MG63 (cell line): ENCODE measurements around the gene ATP5F1A. TPM values are rescaled to one million over a fixed set of nuclear protein-coding genes. Genes with fewer than 3 reads are reported as not detected.
"Not testable (repeated sequence)": the region's sequence is repeated elsewhere in the genome, so short reads cannot be mapped to it uniquely, and the experiment has no call there.

ENCODE experiments used
- DNase-seq: peaks from one replicate; pipeline ENCODE4 v3.0.0-alpha.2; 2020
- H3K27me3 ChIP-seq: fragments of 250-450 bp; sonication (Bioruptor Pico); 2 replicates; pipeline ENCODE4 v1.5.1; 2020; ENCODE audit warnings: mild to moderate bottlenecking, moderate library complexity
- H3K36me3 ChIP-seq: fragments of 250-450 bp; sonication (Bioruptor Pico); 2 replicates; pipeline ENCODE4 v1.5.1; 2020; ENCODE audit warnings: mild to moderate bottlenecking, moderate library complexity
- H3K4me3 ChIP-seq: fragments of 250-450 bp; sonication (Bioruptor Pico); 2 replicates; pipeline ENCODE4 v1.5.1; 2020; ENCODE audit warnings: mild to moderate bottlenecking, moderate library complexity
- H3K9me3 ChIP-seq: fragments of 250-450 bp; sonication (Bioruptor Pico); 2 replicates; pipeline ENCODE4 v1.5.1; 2020; ENCODE audit warnings: mild to moderate bottlenecking, moderate library complexity
- total RNA-seq: library from RNA; depleted of rRNA; stranded (reverse); fragments of >200 nt; shearing (Covaris generic); gene quantifications from 2 replicates; pipeline ENCODE4 v1.2.3, GENCODE V29; 2014; ENCODE audit warnings: low replicate concordance

ATP5F1A gene
- total RNA-seq, 1 experiment from 2014 or later, result 465 TPM

DNA sequence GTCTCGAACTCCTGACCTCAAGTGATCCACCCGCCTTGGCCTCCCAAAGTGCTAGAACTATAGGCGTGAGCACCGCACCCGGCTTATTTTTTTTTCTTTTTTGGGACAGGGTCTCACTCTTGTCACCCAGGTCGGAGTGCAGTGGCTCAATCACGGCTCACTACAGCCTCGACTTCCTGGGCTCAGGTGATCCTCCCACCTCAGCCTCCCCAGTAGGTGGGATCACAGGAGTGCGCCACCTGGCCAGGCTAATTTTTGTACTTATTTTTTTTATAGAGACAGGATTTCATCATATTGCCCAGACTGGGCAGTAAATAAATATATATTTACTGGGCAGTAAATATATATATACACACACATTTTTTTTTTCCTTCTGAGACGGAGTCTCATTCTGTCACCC, 2.6 kb downstream of the ATP5F1A start:
- no peak for DNase-seq
- H3K9me3 ChIP-seq, result no peaks in the 10 kb centered on the region
- H3K27me3 ChIP-seq, result no peaks in the 10 kb centered on the region
- no peak overlapping the region for H3K4me3 ChIP-seq
- H3K36me3 ChIP-seq, result peaks cover 61% of the 10 kb centered on the region

DNA sequence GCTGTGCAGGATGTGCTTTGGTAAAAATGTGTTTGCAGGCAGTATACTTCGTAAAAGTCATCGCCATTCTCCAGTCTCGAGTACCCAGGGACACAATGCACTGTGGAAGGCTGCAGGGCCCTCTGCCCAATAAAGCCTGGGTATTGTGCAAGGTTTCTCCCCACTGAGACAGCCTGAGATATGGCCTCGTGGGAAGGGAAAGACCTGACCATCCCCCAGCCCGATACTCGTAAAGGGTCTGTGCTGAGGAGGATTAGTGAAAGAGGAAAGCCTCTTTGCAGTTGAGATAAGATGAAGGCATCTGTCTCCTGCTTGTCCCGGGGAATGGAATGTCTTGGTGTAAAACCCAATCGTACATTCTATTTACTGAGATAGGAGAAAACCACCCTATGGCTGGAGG, 9.6 kb downstream of the ATP5F1A start:
- H3K36me3 ChIP-seq, result peaks cover 96% of the 10 kb centered on the region
- DNase-seq, H3K4me3 ChIP-seq, H3K9me3 ChIP-seq, H3K27me3 ChIP-seq: not testable (repeated sequence)

DNA sequence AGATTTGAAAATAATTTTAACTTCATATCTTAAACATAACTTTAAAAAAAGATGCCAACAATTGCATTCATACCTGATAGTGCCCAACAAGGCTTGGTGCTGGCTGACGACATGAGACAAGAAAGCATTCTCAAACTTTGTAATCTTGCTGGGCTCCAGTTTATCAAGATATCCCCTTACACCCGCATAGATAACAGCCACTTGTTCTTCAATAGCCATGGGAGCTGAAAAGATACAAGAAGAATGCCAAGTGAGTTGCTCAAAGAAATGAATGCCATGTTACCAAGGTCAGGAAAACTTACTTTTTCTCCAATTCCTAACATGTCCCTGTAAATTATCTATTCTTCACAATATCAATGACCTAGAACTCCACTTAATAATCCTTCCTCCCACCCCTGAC, 13.7 kb downstream of the ATP5F1A start:
- peaks cover 91% of the 10 kb centered on the region for H3K36me3 ChIP-seq
- no peak for DNase-seq
- no peaks in the 10 kb centered on the region for H3K27me3 ChIP-seq
- H3K9me3 ChIP-seq, result no peaks in the 10 kb centered on the region
- no peak overlapping the region for H3K4me3 ChIP-seq

DNA sequence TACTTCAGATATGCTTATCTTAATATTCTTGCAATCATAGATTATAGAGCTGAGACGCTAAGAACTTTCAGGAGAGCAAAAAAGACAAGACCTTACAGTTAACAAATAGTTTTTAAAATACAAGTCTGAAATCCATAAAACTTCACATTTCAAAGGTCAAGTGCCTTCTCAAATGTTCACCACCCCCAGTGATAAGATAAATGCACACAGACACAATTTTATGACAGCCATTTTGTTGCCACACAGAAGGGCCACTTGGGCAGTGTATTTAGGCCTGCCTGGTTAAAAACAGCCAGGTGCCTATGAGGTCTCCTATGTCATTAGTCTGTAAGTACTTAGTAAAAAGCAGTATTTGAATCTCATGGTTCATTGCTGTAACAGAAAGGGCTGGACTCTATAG, 17.9 kb downstream of the ATP5F1A start:
- DNase-seq, result no peak
- no peak overlapping the region for H3K4me3 ChIP-seq
- no peaks in the 10 kb centered on the region for H3K9me3 ChIP-seq
- no peaks in the 10 kb centered on the region for H3K27me3 ChIP-seq
- peaks cover 67% of the 10 kb centered on the region for H3K36me3 ChIP-seq

DNA sequence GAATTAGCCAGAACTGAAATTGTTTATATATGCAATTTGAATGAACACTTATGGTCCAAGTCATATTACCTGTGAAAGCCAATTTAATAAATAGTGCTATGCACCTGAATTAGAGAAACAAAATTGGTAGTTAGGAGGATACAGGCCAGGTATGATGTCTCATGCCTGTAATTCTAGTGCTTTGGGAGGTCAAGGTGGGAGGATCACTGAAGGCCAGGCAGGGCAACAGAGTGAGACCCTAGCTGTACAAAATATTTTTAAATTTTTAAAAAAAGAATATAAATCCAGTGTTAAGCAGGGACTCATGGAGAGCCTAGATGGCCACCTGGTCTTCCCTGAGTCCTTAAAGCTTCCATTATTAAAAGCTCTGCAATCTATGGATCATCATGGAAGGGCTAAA, 18.8 kb downstream of the ATP5F1A start:
- Histone ChIP-seq H3K9me3 (no peaks in the 10 kb centered on the region), H3K4me3 (no peak overlapping the region), H3K27me3 (no peaks in the 10 kb centered on the region), H3K36me3 (peaks cover 59% of the 10 kb centered on the region)
- no peak for DNase-seq

DNA sequence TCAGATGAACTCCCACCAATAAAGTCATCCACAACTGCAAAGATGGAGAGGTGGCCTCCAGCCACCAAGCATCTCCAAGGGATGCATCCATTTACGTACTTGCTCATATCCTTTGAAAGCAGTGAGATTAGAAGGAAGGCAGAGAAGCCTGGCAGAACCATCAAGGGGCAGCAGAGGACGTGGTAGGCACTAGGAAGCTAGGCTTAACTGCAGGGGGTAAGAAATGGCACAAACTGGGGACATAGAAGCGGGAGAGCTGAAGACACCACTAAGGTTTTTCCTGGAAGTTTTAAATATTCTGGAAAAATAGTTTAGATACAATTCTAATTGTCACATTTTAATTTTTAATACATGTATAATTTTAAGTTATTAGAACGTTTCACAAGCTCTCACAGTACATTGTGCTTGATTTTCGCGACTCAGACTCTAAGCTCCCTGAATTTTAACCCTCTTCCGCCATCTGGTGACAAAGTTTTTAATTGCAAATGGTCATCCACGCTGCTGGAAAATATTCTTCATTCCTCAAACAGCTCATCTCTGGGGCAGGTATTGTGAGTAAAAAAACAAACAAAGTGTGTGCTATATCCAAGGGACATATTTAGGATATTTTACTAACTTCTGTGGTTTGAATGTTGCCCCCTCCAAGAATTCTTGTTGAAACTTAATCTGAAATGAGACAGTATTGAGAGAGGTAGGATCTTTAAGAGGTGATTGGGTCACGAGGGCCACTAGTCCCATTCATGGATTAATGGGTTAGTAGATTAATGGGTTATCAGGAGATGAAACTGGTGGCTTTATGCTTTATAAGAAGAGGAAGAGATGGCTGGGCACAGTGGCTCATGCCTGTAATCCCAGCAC, 24.4 kb downstream of the ATP5F1A start:
- H3K36me3 ChIP-seq, result peaks cover 16% of the 10 kb centered on the region
- peak; percentile 7 for DNase-seq
- H3K27me3 ChIP-seq, result no peaks in the 10 kb centered on the region
- no peaks in the 10 kb centered on the region for H3K9me3 ChIP-seq
- no peak overlapping the region for H3K4me3 ChIP-seq

DNA sequence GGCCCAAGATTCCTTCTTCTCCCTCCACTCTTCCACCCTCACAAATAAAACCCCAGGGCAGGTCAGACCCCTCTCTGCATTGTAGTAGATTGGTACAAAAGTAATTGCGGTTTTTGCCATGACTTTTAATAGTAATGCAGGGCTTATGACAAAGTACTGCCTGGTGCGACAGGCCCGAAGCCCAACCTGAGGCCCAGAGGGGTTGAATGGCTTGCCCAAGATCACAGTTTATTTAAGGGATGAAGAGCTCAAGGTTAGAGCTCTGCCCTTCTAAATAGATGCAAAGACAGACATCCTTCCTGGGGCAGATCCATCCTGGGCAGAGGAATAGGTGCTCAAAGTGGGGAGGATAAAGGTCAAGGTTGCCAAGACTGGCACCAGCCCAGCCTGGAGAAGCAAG, 25.1 kb downstream of the ATP5F1A start:
- Histone ChIP-seq H3K27me3 (no peaks in the 10 kb centered on the region), H3K36me3 (peaks cover 8% of the 10 kb centered on the region), H3K4me3 (no peak overlapping the region), H3K9me3 (no peaks in the 10 kb centered on the region)
- DNase-seq, result no peak

DNA sequence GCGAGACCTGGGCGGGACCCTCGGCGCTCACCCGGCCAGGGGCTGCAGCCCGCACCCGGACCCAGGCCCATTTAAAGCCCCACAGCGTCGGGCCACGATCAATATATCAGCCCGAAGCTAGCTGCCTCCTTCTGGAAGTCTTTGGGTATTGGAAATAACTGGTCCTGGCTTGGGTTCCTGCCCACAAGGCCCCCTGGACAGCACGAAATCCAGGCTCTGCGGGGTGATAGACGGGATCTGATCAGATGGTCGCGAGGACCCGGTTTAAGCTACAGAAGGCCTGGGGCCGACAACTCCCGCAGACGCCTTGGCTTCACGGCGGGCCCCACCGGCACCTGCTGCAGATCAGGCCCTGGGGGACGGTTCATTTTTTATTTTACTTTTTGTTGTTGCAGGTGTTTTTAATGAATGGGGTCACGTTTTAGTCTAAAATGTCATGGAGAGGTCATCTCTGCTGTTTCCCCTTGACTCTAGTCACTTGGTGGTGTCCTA, 25.7 kb downstream of the ATP5F1A start:
- no peaks in the 10 kb centered on the region for H3K27me3 ChIP-seq

DNA sequence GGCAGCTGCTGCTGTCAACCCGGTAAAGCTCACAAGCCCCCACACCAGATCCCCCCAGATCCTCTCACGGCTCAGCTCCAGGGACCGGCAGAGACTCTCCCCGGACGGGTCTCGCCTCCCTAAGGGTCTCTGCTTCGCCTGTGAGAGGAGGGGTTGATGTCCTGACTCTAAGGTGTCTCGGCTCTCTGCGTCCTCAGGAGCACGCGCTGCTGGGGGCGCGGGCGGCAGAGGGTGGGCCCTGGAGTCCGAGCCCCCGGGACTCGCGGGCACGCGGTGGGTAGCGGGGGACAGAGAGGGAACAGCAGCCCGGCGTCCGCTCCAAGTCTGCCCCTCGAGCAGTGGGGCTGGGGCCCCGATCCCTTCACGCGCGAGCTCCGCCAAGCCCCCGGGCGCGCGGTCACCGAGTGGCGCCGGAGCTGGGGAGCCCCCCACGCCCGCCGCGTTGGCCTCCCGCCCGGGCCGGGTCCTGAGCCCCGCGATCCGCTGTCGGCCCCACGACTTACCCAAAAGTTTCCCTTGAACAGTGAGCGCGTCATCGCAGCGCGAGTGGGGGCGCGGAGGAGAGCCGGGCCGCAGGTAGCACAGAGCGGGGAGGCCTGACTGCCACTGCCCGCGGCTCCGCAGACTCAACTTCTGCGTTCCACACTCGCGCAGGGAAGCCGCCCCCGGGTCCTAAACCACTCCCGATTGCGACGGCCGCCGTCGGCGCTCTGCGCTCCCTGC, 26.3 kb downstream of the ATP5F1A start, which contains the start of gene PSTPIP2:
Gene PSTPIP2, minus strand, starts transcription at position 608 of the 723 bp plus-strand sequence. Its CDS starts 72 bp downstream, at position 536.
- H3K4me3 ChIP-seq, result peak within 1 kb of the TSS; percentile 57
- peaks cover 4% of the 10 kb centered on the region; the same call in 1 of the 2 replicates for H3K36me3 ChIP-seq
- no peaks in the 10 kb centered on the region for H3K9me3 ChIP-seq
- DNase-seq, result peak; percentile 70
- H3K27me3 ChIP-seq, result no peaks in the 10 kb centered on the region

More for the DNA sequence above, 25.7 kb downstream of the ATP5F1A start:
- no peaks in the 10 kb centered on the region for H3K9me3 ChIP-seq
- DNase-seq, result no peak
- H3K36me3 ChIP-seq, result peaks cover 4% of the 10 kb centered on the region
- H3K4me3 ChIP-seq, result peak overlapping the region; percentile 57

DNA sequence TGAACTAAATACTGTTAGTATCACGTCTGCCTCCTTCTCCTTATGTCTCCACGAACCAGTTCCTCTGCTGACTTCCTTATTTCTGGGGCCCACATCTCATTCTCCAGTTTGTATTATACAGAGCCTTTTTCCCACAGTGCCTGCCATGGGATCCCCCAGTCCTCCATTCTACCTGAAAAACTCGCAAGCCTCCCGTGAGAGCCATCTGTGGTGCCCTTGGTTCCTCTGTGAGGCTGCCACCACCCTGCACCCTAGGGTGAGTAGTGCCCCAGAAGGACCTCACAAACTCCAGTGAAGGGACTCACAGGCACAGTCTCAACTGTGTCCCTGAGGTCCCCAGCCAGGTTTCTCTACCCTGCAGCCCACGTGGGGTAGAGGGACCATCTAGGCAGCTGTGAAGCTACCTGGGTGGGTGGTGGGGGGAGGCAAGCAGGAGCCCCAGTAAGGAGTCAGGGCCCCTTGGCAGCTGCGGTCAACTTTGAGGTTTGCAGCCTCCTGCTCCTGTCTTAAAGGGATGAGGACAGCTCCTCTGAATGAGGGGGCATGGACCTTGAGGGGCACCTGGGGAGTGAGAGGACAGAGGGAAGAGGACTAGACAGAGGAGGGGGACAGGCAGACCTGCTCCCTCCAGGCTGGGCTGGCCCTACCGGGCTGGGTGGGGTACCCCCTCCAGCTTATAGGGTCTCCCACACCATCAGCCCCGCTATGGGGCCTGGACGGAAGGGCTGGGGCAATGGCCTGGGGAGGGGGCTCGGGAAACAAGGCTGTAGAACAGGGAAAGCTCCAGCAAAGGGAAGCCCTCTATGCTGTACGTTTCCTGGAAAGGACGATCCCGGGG, 27.1 kb downstream of the ATP5F1A start:
- DNase-seq, result no peak
- Histone ChIP-seq H3K27me3 (no peaks in the 10 kb centered on the region), H3K4me3 (peak overlapping the region; percentile 57), H3K36me3 (peaks cover 4% of the 10 kb centered on the region; the same call in 1 of the 2 replicates), H3K9me3 (no peaks in the 10 kb centered on the region)

DNA sequence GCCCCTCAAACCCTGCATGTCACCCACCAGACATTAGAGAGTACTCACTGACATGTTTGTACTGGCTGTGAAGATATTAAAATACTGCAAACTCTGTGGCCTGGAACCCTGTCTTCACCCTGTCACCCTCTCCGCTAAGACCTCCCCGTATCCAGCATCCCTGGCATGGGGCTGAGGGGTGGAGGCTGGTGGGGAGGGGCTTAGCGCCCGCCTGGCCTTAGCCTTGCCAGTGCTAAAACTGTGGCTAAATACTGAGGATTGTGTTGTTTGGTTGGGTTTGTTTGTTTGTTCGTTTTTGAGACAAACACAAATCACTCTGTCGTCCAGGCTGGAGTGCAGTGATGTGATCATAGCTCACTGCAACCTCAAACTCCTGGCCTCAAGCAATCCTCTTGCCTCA, 27.9 kb downstream of the ATP5F1A start:
- DNase-seq, result no peak
- no peak overlapping the region for H3K4me3 ChIP-seq
- no peaks in the 10 kb centered on the region for H3K27me3 ChIP-seq

DNA sequence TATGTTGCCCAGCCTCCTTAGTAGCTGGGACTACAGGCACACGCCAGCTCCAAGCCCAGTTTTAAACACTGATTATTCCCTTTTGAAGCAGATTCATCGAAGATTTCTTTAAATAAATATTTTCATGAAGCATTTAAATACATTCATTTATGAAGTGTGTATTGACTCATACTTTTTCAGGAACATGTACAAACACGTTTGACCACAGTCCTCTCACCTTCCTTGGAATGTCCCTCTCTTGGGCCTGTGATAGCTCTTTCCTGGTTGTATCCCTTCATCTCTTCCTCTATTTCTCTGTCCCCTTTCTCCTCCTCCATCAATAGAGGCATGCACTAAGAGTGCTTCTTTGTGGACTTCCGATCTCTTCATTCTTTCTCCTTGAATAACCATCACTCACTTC, 28.6 kb downstream of the ATP5F1A start:
- peaks cover 4% of the 10 kb centered on the region; the same call in 1 of the 2 replicates for H3K36me3 ChIP-seq
- no peaks in the 10 kb centered on the region for H3K9me3 ChIP-seq
- H3K27me3 ChIP-seq, result no peaks in the 10 kb centered on the region
- no peak overlapping the region for H3K4me3 ChIP-seq
- no peak for DNase-seq

More for the DNA sequence above, 27.9 kb downstream of the ATP5F1A start:
- no peaks in the 10 kb centered on the region for H3K9me3 ChIP-seq
- H3K36me3 ChIP-seq, result peaks cover 4% of the 10 kb centered on the region; the same call in 1 of the 2 replicates

DNA sequence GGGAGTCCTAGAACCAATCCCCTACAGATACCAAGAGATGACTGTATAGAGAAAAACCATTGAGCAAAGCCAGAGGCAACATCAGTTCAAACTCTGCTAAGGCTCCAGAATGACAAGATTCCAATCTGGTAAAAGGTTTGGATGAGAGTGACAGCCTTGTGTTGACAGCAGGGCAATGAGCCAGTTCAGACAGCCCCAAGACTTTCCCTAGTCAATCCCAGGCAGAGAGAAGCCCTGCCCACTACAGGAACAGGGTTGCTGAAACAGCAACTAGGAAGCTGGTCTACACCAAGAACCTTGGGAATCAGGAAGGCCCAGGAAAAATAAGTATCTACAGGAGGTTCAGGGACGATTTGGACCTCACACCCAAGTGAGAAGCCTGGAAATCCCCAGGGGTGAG, 29.3 kb downstream of the ATP5F1A start:
- no peak for DNase-seq
- H3K4me3 ChIP-seq, result no peak overlapping the region
- no peaks in the 10 kb centered on the region for H3K9me3 ChIP-seq
- peaks cover 4% of the 10 kb centered on the region; the same call in 1 of the 2 replicates for H3K36me3 ChIP-seq
- H3K27me3 ChIP-seq, result no peaks in the 10 kb centered on the region

DNA sequence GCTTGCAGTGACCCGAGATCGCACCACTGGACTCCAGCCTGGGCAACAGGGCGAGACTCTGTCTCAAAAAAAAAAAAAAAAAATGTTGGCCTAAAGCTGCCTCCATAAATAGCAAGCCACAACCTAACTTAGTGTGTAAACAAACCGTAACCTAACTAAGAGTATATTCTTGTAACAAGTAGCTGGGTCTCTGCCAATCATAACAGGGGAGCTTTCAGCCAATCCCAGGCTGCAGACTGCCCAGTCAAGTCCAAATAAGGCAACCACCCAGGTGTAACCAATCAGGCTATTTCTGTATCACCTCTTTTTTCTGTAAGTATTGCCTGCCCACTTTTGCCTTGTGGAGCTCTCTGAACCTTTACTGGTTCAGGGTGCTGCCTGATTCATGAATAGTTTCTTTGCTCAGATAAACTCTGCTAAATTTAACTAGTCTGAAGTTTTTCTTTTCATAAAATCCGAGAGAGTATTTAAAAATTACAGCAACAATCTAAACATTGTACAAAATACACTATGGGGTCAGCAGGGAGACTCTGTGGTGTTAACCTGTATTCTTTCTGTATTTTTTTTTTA, 30.6 kb downstream of the ATP5F1A start:
- no peaks in the 10 kb centered on the region for H3K9me3 ChIP-seq
- H3K4me3 ChIP-seq, result no peak overlapping the region
- no peak for DNase-seq
- no peaks in the 10 kb centered on the region for H3K36me3 ChIP-seq
- no peaks in the 10 kb centered on the region for H3K27me3 ChIP-seq

DNA sequence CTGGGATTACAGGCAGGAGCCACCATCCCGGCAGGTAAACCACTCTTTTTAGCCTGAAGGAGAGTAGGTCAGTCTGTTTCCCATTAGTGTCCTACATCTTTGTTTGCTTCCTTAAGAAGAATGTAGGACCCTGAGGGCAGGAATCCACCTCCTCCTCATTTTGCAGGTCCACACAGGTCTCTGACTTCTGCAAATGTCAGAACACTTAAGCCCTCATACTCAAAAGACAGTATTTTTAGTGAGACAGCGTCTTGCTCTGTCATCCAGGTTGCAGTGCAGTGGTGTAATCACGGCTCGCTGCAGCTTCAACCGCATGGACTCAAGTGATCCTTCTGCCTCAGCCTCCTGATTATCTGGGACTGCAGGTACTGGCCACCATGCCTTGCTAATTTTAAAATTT, 35.3 kb downstream of the ATP5F1A start:
- Histone ChIP-seq H3K36me3 (no peaks in the 10 kb centered on the region), H3K4me3 (no peak overlapping the region), H3K27me3 (no peaks in the 10 kb centered on the region), H3K9me3 (no peaks in the 10 kb centered on the region)
- DNase-seq, result no peak

DNA sequence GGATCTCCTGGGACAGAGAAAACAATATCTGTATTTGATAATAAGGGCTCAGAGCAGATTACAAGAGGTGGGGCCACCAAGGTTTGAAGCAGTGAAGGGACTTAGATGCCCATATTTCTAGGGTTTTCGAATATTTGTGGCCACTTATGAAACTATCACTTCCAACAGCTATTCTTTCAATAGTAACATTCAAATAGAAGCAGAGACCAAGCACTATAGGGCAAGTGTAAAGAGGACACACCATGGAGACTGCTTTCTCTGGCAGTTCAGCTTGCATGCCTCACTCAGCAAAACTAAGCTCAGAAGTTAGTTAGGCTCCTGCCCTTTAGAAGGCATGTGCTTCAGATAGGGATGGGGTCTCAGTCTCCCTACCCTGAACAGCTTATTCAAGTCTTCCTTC, 36.3 kb downstream of the ATP5F1A start:
- Histone ChIP-seq H3K27me3 (no peaks in the 10 kb centered on the region), H3K4me3 (no peak overlapping the region), H3K36me3 (no peaks in the 10 kb centered on the region), H3K9me3 (no peaks in the 10 kb centered on the region)
- DNase-seq, result no peak
